G401.6 (cell line): ENCODE measurements around the gene TNPO1.
"Not testable (repeated sequence)": the region's sequence is repeated elsewhere in the genome, so short reads cannot be mapped to it uniquely, and the experiment has no call there.

Source experiments
- FAIRE-seq: peaks from 2 replicates; lab custom pipeline; 2012; peaks lifted over from hg19 to GRCh38; lab: Jason Lieb, UNC

The TNPO1 gene

GRCh38 chr5:72816284-72817075 lies at the start of gene TNPO1:
TSS of gene TNPO1 (plus strand) at chr5:72816661. CDS start at chr5:72816738, 77 bp downstream.
- peak; percentile 82 for FAIRE-seq

GRCh38 chr5:72767289-72768010 lies 49.0 kb upstream of the TNPO1 start:
- no peak for FAIRE-seq

DNA sequence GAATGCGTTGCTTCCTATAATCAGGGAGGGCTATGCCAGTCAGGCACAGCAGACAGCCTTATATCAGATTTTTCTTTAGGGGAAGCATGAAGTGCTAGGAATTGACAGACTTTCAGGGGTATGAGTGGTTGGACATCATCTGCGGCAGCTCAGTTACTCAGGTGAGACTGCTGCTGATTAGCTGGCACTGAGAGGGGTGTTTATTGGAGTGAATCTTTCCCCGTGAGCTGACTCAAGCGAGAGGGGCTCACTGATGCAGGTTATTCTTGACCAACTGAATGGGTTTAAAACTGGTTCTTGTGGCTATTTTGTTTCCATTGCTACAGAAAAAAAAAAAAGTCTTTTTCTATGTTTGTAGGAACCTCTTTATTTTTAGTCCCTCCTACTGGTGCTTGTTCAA lies 46.2 kb upstream of the TNPO1 start:
- no peak for FAIRE-seq

DNA sequence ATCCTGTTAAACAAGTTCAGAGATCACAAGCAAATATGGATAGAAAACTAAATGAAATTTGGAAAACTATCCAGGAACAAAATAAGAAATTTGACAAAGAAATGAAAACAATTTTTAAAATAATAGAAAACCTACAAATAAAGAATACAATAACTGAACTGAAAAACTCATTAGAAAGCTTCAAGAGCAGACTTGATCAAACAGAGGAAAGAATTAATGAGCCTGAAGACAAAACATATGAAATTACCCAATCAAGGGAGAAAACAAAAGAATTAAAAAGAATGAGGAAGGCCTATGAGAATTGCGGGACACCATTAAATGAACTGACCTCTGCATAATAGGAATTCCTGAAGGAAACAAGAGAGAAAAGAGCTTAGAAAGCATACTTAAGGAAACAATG lies 39.8 kb upstream of the TNPO1 start:
- FAIRE-seq = no peak

DNA sequence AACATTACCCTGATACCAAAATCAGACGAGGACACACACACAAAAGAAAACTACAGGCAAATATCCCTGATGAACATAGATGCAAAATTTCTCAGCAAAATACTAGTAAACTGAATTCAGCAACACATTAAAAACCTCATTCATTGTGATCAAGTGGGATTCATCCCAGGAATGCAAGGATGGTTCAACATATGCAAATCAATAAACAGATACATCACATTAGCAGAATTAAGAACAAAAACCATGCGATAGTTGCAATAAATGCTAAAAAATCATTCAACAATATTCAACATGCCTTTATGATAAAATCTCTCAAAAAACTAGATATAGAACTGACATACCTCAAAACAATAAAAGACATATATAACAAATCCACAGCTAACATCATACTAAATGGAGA lies 36.9 kb upstream of the TNPO1 start:
- FAIRE-seq = no peak

DNA sequence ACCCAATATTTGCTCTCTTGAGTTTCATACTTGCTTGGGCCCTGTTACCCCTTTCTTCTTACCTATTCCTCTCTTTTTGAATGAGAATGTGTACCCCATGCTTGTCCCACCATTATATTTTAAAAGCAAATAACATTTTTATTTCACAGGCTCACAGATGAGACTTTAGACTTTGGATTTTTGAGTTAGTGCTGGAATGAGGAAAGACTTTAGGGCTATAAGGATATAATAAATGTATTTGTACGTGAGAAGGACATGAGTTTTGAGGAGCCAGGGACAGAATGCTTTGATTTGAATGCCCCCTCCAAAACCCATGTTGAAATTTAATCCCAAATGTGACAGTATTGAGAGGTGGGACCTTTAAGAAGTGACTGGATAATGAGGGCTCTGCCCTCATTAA lies 33.1 kb upstream of the TNPO1 start:
- FAIRE-seq = no peak

GRCh38 chr5:72784129-72784528 lies 32.3 kb upstream of the TNPO1 start:
- FAIRE-seq = peak; percentile 11

GRCh38 chr5:72785801-72786200 lies 30.7 kb upstream of the TNPO1 start:
- FAIRE-seq = no peak

GRCh38 chr5:72786676-72787075 lies 29.8 kb upstream of the TNPO1 start:
- FAIRE-seq = no peak

DNA sequence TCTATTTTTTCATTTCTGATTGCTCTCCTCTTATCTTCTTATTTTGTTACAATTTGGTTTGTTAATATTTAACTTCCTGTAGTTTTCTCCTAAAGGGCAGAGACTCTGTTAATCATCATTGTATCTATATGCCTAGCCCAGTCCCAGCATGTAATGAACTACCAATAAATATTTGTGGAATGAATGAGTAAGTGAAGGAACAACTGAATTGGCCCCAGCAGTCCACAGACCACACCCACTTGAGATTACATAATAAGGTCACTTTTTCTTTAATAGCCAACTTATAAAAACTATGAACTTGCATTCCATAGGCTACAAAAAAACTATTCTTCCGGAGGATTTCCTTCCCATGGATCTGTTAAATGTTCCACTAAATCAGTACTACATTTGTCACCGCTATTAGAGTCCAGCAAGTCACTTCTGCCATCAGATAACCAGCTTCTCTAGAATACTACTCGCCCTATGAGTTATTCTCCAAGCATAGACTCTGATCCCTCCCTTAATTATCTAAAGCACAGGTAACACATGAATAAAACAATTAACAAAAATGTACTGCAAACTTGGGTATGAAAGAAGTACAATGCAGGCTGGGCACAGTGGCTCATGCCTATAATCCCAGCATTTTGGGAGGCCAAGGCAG lies 27.5 kb upstream of the TNPO1 start:
- no peak for FAIRE-seq

GRCh38 chr5:72790186-72790585 lies 26.3 kb upstream of the TNPO1 start:
- no peak for FAIRE-seq

DNA sequence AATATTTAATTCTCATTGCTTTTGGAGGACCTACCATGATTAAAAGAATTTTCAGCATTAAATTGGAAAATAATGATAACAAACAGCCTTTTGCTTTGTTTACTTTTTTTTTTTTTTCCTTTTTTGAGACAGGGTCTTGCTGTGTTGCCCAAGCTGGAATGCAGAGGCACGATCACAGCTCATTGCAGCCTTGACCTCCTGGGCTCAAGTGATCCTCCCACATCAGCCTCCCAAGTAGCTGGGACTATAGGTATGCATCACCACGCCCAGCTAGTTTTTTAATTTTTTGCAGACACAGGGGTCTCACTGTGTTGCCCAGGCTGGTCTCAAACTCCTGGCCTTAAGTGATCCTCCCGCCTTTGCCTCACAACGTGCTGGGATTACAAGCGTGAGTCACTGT lies 23.8 kb upstream of the TNPO1 start:
- not testable (repeated sequence) for FAIRE-seq

GRCh38 chr5:72796001-72796400 lies 20.5 kb upstream of the TNPO1 start:
- FAIRE-seq = no peak

- no peak for FAIRE-seq
Measured at GRCh38 chr5:72799721-72800120, 16.7 kb upstream of the TNPO1 start.

- FAIRE-seq = not testable (repeated sequence)
Measured at GRCh38 chr5:72808637-72809036, 7.8 kb upstream of the TNPO1 start.

DNA sequence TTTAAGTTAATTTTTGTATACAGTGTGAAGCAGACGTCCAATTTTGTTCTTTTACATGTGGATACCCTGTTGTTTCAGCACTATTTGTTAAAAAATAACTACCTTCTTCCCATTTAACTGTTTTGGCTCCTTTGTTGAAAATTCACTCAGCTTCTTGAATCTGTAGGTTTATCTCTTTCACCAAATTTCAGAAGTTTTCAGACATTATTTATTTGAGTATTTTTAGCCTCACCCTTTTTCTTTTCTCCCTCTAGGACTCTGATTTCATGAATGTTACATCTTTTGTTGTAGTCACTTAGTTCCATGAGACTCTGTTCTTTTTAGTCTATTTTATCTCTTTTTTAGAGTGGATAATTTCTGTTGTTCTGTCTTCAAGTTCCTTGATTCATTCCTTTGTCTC lies 4.6 kb upstream of the TNPO1 start:
- FAIRE-seq = no peak

DNA sequence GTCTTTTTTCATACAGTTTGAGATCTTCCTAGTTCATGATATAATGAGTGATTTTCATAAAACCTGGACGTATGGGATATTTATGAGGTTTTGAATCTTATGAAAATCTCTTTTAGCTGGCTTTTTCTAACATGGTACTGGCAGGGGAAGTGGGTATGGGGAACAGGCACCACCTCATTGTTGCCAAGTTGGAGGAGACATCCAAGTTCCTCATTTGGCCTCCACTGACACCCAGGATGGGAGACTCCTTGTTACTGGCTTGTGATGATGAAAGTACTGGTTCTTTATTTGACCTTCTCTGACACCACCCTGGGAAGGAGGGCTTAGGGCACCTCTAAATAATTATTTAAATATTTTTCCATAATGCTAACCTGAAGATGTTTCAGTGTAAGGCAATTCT lies 4.0 kb upstream of the TNPO1 start:
- FAIRE-seq = no peak

DNA sequence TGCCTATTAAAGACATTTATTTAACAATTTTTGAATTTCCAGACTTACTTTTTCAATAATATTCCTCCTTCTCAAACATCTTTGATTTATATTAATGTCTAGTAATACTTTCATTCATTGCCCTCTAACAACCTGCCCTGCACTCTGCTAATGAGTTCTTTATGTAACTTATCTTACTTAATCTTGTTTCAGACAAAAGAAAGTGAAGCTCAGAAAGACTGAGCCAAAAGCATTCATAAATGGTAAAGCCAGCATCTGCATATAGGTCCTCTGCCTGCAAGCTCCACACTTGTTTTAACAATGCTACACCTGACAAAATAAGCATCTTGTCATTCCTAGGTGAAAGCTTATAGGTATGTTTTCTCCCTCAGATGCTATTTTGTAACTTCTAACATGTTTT lies 2.4 kb upstream of the TNPO1 start:
- FAIRE-seq = no peak

- FAIRE-seq = no peak
Measured at GRCh38 chr5:72814864-72815263, 1.6 kb upstream of the TNPO1 start.

DNA sequence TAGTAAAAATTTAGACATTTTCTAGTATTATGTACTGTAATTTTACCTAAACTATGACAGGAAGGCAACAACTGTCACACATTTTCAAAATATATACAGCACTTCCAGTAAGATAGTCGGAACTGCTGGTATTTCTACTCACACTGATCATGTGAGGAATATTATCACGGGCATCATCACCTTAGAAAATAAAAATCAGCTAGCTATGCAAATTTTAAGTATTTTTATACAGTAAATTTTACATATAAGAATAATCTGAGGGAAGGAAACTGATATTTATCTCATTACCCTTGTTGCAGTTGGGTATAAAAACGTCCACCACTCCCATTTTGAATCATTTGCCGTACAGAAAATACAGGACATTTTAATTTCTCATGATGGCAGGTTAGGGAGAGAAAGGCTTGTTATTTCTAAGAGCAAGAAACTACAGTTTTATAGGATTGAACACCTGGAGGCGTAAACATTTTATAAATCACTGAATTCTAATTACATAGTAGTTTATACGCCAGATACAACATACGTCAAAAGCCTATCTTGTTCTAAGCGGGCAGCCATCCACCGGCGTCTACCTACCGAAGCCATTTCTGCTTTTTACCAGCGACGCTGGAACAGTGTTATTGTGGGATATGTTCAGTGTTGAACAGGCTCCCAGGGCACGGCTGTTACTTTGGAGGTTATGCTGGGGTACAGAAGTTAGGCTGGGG lies 729 bp upstream of the TNPO1 start:
- FAIRE-seq = no peak

DNA sequence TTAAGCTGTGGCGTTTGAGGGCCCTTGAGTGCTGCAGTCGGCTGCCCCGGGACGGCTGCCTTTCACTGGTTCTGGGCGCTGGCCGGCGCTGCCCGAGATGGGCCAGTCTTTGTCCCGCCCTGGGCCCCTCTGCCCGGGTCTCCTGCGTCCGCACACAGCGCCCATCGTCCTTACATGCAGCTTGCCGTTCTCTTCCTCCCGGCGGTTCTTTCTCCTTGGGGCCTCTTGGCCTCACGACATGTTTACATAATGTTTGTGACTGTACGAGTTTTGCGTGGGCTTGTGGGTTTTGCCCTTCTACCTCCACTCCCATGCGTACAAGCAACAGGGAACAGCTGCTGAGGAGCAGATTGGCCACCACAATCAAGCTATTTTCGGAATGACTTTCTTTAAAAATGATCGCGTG lies 618 bp downstream of the TNPO1 start:
- FAIRE-seq = no peak

DNA sequence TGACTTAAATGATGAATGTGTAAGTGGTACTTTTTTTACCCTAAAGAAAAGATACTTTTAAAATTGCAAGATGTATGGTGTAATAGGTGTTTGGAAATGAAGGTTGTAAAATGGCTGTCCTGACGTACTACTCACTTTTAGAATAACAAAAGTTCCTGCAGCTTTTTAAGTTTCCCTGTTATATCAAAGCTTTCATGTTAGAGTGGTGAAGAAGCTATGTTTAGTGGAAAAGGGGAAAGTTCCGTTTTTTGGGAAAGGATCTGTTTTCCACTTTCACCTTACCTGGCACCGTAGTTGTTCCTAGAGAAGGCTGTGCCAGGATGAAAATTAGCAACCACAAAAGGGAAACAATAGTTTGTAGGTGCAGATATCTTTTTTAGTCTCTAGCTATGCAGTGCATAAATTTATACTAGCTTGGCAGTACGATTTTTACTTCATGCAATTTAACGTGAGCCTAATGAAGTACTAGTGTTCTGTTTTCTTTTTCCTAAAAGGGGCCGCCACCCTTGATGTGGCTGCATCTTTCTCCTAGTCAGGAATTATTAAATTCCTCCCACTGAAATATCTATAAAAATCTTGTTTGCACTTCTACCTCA lies 1.3 kb downstream of the TNPO1 start:
- FAIRE-seq = peak; percentile 61
